ENCODE results near the gene CYP4B1.

GRCh38 chr1:46764402-46764801 lies 34.4 kb upstream of the CYP4B1 start:
- TF ChIP-seq POLR2A (IDR thresholded peaks at IDR 0.05) (no peak), CTCF (IDR thresholded peaks at IDR 0.05) (no peak)
